HG03097 (cell line): Measurements from ENCODE around the gene ADAMTS14.

Source experiments
- ATAC-seq: cut with Tn5 transposase; IDR thresholded peaks from one replicate; pipeline ENCODE4 v1.9.1; 2021; ENCODE audit not compliant: unreplicated experiment, low FRiP score

Gene ADAMTS14

DNA sequence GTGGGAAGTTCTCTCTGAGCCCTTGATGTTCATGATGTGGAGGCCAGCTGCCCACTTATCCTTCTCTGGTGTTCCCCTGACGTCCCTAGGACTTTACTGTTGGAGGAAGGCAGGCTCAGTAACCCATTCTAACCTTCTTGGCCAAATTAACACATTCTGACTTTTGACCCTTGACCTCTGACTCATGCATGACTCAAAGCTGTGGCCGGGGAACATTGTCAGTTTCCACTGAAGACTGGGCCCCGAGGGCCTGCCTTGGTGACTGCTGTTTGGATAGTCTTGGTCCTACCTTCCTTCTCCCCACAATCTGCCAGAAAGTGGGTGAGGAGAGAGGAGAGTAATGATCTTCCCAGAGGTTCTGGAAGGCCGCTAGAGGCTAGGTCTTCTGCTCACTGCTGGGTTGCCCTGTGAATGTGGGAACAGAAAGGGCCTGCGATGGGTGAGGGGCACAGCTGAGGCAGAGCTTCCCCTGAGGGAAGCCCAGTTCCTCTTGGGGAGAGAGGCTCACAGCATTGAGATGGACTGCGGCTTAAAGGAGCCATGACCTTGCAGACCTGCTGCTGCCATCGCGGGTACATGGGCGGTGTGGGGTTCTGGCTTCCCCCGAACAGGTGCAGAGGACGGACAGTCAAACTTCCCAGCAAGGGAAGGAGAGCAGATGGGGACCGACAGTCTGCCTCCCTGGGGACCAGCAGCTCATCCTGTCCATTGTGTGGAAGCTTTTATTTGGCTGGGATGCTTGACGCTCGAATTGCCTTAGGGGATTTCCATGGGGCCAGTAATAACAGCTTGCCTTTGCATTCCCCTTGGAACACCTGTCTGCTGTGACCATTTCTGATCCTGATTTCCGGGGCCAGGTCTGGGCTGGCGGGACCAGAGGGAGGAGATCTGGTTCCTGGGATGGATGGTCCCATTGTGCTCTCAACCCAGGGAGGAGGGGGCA lies 43.8 kb downstream of the ADAMTS14 start:
- no peak for ATAC-seq

DNA sequence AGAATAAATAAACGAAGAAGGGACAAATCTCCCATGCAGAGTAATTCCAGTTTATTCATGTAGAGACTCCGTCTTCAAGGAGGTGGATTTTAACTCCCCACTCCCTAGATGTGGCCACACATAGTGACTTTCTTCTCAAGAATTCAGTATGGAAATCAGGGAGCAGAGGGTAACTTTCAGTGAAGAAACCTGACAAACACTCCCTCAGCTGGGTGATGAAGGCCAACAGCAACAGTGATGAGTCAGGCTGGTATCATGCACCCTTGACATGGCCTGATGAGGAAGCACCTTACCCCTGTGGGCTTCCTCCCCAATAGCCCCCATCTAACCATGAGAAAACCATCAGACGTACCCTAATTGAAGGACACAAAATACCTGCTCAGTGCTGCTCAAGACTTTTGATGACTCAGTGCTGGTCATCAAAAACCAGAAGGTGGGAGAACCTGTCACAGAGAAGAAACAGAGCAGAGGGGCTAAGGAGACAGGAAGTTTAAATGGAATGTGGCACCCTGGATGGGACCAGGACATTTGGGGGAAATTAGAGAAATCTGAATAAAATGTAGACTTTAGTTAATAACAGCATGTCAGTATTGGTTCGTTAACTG lies 50.6 kb downstream of the ADAMTS14 start:
- no peak for ATAC-seq

DNA sequence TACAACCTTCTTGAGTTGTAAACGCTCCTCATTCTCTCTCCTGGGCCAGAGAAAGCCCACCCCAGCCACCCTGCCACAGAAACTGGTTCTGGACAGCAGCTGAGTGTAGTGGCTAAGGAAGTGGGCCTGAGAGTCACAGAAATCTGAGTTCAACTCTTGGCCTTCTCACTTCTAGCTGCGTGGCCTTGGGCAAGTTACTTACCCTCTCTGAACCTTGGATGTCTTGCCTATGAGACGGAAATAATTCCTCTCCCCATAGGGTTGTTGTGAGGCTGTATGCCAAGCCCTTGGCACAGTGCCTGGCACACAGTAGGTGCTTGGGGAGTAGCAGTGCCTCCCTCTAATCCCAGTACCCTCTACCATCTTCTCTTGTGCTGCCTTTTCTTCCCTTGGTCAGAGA lies 51.5 kb downstream of the ADAMTS14 start:
- no peak for ATAC-seq

DNA sequence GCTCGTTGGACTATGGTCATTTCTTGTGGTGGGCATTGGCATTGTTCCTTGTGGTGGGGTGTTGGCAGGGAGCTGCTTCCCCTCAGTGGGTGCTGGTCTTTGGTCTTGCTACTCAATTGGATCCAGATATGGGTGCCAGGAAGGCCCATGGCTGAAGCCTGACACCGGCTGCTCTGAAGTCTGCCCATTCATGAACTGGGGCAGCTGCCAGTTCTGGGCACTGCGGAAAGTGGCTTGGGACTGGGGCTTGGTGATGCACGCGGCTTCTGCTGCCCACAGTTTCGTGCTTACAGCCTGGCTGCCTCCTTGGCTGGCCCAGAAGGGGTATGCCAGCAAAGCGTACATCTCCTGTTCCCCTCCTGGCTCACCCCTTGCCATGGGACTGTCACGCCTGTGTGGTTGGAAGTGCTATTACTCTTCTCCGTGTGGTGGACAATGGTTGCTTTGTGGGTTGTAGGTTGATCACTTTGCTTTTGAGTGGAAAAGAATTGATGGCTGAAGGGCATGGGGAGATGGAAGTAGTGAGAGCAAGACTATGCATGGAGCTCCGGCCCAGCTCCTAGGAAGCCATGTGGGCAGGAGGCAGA lies 54.7 kb downstream of the ADAMTS14 start:
- no peak for ATAC-seq

DNA sequence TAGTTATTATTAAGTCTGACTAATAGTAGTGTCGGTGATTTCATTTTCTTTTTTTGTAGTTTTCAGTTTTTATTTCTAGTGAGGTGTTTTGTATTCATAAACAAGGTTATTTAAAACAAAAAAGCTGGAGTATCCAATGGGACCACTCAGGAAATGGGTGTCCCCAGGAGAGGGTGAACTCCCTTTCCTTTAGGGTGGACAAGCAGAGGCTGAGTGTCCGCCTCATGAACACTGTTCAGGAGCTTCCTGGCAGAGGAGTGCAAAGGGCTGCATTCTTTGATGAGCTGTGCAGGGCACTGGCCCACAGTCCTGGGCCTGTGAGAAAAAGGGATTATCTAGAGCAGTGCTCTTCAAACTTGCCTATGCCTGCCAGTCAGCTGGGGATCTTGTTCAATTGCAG lies 56.0 kb downstream of the ADAMTS14 start:
- ATAC-seq = no peak

DNA sequence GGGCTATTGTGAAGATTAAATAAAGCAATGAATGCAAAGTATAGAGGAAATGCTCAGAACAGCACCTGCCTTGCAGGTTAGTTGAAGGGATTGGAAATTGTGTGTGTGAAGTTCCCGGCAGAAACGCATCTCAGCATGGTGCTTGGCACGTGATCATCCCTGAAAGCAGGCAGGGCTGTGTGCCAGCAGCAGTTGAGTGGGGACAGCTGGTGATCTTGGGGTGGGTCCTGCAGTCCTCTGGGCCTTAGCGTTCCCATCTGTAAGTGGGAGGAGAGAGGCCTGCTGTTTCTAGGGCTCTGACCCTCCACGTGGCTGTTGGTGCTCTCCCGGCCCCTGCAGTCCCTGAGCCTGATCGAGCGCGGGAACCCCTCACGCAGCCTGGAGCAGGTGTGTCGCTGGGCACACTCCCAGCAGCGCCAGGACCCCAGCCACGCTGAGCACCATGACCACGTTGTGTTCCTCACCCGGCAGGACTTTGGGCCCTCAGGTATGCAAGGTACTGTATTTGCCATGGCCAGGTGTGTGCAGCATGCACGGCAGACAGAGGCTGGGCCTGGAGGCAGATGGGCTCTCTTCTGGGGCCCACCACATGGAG lies 57.6 kb downstream of the ADAMTS14 start:
- ATAC-seq = no peak

DNA sequence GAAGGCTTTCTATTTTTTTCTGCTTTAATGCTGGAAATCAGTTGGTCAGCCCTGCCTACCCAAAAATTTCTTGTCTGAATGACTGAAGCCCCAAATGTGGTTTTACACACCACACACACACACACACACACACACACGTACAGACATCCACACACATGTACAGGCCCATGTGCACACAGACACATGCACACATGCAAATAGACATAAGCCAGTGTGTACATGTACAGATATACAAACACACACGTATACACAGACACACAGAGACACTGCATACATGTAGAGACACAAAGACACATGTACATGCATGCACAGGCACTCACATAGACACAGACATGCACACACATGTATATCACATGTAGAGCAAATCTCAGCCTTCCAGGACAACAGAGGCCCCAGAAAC lies 58.6 kb downstream of the ADAMTS14 start:
- ATAC-seq = no peak

DNA sequence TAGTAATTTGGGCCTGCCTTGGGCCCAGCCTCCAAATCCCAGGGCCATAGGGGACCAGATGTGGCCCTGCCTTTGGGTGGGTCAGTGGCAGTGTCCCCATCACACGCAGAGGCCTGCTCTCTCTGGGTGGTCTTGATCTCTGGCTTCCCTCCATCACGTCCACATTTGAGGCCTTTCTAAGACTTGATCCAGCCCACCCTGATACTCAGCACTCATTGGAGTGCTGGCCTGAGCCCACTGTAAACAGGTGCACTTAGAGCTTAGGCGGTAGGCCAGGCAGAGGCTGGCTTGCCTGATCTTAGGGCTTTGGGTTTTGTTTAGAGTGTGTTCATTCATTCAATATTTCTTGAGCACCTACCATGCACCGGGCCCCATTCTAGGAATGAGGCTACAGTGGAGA lies 60.3 kb downstream of the ADAMTS14 start:
- ATAC-seq = no peak

DNA sequence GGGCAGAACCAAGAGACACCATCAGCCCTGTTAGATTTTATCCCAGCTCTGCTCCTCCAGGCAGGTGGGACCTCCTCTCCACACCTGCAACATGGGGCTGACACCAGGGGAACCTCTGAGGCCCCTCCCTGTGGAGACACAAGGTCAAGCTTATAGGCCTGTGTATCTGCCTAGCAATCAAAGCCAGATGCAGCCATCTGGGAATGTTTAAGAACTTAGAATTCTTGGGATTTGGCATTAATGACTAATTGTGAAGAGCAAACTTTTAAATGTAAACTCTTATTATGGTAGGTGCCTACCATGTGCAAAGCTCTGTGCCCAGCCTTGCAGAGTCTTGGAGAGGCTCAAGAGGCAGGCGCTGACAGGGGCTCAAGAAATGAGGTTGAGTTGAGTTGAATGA lies 60.7 kb downstream of the ADAMTS14 start:
- no peak for ATAC-seq

DNA sequence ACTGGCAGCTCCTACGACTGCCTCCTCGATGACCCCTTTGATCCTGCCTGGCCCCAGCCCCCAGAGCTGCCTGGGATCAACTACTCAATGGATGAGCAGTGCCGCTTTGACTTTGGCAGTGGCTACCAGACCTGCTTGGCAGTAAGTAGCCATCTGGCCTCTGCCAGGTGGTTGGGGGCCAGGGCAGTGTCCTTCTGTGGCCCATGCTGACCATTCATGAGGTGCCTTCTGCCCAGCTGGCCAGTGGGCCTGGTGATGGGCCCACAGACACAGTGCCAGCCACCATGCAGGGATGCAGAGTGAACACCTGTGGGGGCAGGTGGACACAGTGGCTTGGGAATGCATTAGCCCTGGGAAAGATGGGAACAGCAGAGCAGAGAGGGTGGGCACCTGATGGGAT lies 62.9 kb downstream of the ADAMTS14 start:
- no peak for ATAC-seq

DNA sequence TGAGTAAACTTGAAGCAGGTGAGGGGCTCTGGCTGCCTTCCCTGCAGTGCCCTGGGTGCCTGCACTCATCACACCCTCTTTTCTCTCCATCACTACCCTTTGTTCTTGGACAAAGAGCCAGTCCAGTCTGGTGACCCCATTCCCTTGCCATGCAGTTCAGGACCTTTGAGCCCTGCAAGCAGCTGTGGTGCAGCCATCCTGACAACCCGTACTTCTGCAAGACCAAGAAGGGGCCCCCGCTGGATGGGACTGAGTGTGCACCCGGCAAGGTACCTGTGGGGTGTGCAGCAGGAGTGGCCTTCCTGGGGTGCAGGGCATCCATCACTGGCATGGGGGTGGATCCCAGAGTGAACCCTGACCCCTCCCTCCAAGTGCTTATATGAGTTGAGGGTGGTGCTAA lies 64.2 kb downstream of the ADAMTS14 start:
- ATAC-seq = no peak

DNA sequence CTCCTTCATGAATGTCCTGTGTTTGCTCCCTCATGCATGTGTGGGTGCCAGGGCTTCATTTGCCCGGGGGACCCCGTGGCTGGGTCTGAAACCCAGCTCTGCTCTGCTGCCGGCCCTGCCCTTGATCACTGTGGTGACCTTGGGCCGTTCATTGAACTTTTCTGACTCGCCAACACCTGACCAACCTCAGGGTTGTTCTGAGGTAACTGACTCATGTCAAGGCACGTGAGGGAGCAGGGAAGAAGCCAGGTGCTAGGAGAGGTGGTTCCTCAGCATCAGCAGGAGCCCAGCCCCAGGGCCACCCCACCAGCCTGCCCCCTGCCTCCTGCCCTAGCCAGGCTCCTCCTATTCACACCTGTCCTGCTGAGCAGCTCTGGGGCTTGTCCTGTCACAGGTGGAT lies 64.9 kb downstream of the ADAMTS14 start:
- no peak for ATAC-seq

DNA sequence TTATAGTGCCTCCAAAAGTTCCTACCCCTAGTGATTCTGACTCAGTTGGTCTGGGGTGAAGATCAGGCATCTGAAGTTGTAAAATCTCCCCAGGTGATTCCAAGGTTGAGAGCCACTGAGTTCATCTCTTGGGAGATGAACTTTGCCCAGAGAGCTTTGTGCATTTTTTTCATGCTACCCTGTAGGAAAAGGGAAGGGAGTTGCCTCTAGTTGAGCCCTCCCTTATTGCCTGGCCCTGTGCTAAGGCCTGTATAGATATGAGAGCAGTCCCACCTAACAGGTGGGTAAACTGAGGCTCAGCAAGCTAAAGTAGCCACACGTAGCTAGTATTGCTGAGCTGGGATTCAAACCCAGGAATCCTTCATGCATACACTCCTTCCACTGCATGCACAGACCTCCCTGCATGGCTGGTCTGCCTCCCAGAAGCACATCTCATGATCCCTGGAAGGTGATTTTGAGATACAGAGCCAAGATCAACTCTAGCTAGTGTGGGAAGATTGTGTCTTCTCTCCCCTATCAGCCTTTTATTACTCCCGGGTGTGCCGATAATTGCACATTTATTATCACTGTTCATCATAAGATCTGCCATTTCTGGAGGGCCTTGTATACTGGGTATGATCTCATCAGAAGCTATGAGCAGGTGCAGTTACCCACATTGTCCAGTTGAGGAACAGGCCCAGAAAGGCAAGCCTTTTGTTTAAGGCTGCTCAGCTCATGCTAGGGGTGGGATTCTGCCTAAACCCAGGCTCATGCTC lies 65.9 kb downstream of the ADAMTS14 start:
- ATAC-seq = no peak

DNA sequence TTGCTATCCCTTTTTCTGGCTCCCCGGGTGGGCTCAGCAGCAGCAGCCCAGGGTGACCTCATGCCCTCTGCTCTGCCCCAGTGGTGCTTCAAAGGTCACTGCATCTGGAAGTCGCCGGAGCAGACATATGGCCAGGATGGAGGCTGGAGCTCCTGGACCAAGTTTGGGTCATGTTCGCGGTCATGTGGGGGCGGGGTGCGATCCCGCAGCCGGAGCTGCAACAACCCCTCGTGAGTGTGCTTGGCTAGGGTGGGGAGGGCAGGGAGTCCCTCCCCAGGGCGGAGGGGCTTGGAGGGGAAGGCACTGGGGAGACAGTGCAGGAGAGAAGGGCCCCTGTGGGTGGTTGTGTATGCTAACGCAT lies 66.4 kb downstream of the ADAMTS14 start:
- ATAC-seq = no peak

DNA sequence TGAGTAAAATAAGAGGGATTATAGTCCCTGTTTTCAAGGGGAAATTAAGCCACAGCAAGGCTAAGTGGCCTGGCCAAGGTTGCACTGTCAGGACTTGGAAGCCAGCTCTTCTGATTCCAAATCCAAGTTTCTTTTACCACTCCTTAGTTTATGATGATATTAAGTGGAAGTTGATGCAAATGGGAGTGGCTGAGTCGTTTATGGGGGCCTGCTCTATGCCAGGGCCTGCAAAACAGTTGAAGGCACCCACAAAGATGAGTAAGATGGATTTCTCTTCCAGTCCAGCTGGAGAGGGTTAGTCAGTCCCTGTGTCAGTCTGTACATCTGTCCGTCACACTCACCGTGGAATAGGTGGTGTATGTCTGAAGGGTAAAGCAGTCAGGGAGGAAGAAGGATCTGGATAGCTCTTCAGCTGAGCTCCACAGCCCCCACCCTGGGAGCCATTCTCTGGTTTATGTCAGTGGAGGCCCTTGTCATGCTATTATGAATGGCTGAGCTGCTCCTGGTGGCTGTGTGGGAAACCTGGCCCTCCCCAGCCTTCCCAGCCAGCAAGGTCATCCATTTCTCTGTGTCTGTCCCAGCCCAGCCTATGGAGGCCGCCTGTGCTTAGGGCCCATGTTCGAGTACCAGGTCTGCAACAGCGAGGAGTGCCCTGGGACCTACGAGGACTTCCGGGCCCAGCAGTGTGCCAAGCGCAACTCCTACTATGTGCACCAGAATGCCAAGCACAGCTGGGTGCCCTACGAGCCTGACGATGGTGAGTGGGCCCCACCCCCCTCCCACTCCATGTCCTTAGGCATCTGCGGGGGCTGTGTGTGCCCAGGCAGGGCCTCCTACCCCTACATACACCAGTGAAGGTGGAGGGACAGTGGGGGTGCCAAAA lies 68.3 kb downstream of the ADAMTS14 start:
- no peak for ATAC-seq

DNA sequence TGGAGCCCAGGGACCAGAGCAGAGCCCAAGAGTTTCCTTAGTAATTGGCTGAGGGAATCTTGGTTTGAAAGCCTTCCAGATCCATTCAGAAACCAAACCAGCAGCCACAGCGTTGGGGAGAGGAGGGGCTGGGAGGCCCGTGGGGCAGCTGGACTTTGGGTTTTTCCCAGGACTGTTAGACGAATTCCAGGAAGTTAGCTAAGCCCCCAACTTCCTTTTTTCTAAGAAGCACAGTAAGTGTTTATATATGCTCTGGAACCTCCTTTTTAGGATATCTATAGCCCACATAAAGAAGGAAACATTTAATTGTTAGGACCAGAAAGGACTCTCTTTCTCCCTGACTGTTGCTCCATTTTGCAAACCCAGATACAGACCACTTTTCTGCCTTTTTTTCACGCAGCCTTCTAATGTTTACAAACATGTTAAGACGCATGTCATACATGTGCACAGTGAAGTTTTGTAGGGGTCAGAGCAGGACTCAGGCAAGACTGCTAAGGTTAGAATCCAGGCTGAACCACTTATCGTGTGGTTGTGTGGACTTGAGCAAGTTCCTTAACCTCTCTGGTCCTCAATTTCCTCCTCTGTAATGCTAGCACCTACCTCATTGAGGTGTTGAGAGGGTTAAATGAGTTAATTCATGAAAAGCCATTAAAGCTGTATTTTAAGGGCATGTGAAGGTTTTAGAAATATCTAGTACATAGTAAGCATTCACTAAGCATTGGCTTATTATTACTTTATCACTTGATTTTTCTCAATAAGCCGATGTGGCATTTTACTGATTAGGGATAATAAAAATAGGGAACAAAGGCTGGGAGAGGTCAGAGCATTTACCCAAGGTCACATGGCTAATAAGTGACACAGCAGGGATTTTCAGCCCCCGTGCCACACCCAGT lies 70.5 kb downstream of the ADAMTS14 start:
- ATAC-seq = no peak

DNA sequence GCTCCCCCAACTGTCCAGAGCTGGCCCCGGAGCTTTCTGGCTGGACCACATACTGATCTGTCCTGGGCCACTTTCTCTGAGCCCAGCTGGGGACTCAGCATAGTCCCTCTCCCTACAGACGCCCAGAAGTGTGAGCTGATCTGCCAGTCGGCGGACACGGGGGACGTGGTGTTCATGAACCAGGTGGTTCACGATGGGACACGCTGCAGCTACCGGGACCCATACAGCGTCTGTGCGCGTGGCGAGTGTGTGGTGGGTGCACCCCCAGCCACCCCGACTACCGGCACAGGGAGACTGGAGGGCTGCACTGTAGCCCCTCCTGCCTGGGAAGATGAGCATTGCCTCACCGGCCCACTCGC lies 71.1 kb downstream of the ADAMTS14 start:
- no peak for ATAC-seq

DNA sequence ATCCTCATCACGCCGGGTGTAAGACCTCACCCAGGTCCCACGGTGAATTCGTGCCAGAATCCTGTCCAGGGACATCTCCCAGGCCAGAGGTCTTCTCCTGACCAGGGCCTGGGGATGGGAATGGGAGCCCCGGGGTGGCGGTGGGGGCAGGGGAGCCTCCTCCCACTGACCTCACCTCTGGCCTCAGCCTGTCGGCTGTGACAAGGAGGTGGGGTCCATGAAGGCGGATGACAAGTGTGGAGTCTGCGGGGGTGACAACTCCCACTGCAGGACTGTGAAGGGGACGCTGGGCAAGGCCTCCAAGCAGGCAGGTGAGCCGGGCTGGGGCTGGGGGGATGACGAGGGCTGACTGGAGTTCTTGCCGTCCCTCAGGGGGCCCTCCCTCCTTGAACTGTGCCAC lies 71.6 kb downstream of the ADAMTS14 start:
- no peak for ATAC-seq

DNA sequence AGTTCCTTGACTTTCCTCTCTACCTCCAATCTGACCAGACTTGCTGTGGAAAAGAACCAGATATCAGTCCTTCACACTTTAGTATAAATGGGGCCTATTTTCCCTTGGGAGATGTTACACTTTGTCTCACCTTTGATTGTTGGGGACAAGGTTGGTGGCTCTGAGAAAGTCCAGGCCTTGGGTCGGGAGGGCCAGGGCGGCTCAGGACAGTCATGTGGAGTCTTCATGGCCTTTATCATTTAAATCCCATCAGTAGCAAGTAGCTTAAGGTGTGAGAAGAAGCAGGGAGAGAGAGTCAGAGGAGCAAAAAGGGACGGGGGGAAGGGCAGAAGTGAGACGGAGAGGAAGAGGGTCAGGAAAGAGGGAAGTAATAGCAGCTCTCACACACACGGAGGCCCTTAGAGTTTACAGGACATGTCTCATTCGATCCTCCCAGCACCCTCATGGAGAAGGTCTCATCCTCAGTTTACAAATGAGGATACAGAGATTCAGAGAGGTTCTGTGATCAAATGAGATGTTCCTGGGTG lies 72.4 kb downstream of the ADAMTS14 start:
- ATAC-seq = no peak
